K562 (cell line): ENCODE results near the gene GOLIM4. TPM values are rescaled to one million over a fixed set of nuclear protein-coding genes. Genes with fewer than 3 reads are reported as not detected.

Source experiments
- POLR2G ChIP-seq: fragments of 200-400 bp; formaldehyde crosslinking; IDR thresholded peaks from 2 replicates; pipeline ENCODE4 v1.6.1; 2017; ENCODE audit warnings: low read depth, mild to moderate bottlenecking, antibody characterized with exemption, low read length, moderate library complexity
- SMAD4 ChIP-seq: fragments of 250-450 bp; sonication (Bioruptor Pico); conservative IDR thresholded peaks from 2 replicates; pipeline ENCODE4 v1.8.0; 2021; ENCODE audit warnings: inconsistent platforms, mild to moderate bottlenecking, moderate library complexity
- SP1 ChIP-seq: sonication (generic); formaldehyde crosslinking; IDR thresholded peaks from 2 replicates; pipeline ENCODE4 v1.8.1; 2022; ENCODE audit warnings: mild to moderate bottlenecking, missing genetic modification reagents
- SREBF1 ChIP-seq: fragments of 150-350 bp; IDR thresholded peaks from 2 replicates; pipeline ENCODE4 v1.6.1; 2014; ENCODE audit warnings: antibody characterized with exemption, low read depth, low read length, borderline replicate concordance
- ZNF431 ChIP-seq: sonication (generic); formaldehyde crosslinking; IDR thresholded peaks from 2 replicates; pipeline ENCODE4 v1.8.0; 2022; ENCODE audit warnings: mild to moderate bottlenecking, missing genetic modification reagents
- ZNF668 ChIP-seq: fragments of 250-450 bp; sonication (Bioruptor Pico); IDR thresholded peaks from 2 replicates; pipeline ENCODE4 v1.8.0; 2022; ENCODE audit warnings: mild to moderate bottlenecking, inconsistent platforms
- polyA plus RNA-seq, 8 experiments: library from polyadenylated mRNA; depleted of rRNA in 4 of 8; stranded (reverse) in 5 of 8; unstranded in 3 of 8; fragments of >200 nt; fragmentation: Nextera tagmentation in 2 of 8; fragmentation: Illumina TruSeq in 1 of 8; extraction: Ambion mirVana in 2 of 8; extraction: Trizol in 1 of 8; gene quantifications; 2 replicates each; pipeline versions ENCODE4 v1.2.1 to v1.2.3, GENCODE V29; 2011 to 2014; ENCODE audit warnings: inconsistent platforms in 1 of 8, missing spikeins in 1 of 8
- total RNA-seq, 7 experiments: library from RNA; depleted of rRNA in 6 of 7; stranded (reverse); fragments of >200 nt in 6 of 7; fragmentation: Illumina TruSeq in 2 of 7; extraction: Trizol in 2 of 7; gene quantifications; 2 replicates each; pipeline versions ENCODE4 v1.2.1 to v1.2.3, GENCODE V29; 2011 to 2021; ENCODE audit warnings: low replicate concordance in 1 of 7
- TF ChIP-seq, protein P1 (sequence below): fragments of 250-450 bp; sonication (Bioruptor Pico); IDR thresholded peaks from 2 replicates; pipeline ENCODE4 v1.5.1; 2021; ENCODE audit warnings: mild to moderate bottlenecking
- TF ChIP-seq, protein P2 (sequence below): fragments of 250-450 bp; sonication (Bioruptor Pico); IDR thresholded peaks from 2 replicates; pipeline ENCODE4 v1.8.0; 2021; ENCODE audit warnings: moderate library complexity, mild to moderate bottlenecking, inconsistent platforms
- TF ChIP-seq, protein P3 (sequence below): sonication (generic); formaldehyde crosslinking; IDR thresholded peaks from 2 replicates; pipeline ENCODE4 v1.8.1; 2023; ENCODE audit warnings: missing genetic modification reagents, mild to moderate bottlenecking, borderline replicate concordance
- TF ChIP-seq, protein P4 (sequence below): fragments of 450-650 bp; IDR thresholded peaks from 2 replicates; pipeline ENCODE4 v1.6.1; 2016; ENCODE audit warnings: low read depth

The GOLIM4 gene
- total and polyA plus RNA-seq, 9 of the 15 experiments (the other 6 are each of a cell fraction or from before 2014, with no cell fraction given): 9.3 to 39.4 (median 31.0) TPM

DNA sequence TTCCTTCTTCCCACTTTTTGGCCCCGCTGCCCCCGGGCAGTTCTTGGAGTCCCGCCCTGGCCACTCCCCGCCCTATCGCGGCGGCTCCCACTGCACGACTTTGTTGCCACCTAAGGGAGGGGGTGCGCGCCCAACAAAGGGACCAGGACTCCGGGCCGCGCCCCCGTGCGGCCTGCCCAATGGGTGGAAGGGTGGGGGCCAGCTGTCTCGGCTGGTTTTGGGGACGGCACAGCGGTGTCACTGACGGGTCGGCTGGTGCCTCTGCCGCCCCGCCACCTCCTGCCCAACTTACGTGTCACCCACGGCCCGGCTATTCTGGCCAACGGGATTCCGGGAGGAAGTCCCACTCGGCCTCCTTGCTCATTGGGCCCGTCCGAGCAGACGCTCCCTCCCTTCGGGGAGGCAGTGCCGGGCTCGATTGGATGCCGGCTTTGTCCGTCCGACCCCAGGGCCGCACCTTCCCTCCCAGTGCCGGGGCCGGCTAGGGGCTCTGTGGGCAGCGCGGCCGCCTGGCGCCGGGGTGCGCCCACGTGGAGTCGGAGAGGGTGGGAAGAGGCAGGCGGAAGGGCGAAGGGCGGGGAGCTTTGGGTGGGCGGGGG lies at the start of gene GOLIM4 (continued):
- TF ChIP-seq, protein P1, sequence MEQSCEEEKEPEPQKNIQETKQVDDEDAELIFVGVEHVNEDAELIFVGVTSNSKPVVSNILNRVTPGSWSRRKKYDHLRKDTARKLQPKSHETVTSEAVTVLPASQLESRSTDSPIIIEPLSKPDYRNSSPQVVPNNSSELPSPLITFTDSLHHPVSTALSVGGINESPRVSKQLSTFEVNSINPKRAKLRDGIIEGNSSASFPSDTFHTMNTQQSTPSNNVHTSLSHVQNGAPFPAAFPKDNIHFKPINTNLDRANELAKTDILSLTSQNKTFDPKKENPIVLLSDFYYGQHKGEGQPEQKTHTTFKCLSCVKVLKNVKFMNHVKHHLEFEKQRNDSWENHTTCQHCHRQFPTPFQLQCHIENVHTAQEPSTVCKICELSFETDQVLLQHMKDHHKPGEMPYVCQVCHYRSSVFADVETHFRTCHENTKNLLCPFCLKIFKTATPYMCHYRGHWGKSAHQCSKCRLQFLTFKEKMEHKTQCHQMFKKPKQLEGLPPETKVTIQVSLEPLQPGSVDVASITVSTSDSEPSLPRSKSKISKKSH (CRISPR knock-in tag): no peak
- TF ChIP-seq ZNF431 (CRISPR knock-in tag) (no peak; the same call in 1 of the 2 replicates), POLR2G (peak; percentile 91), SP1 (peak; percentile 58; the same call in 1 of the 2 replicates), SREBF1 (no peak), SMAD4 (0 out of 2 replicates have a peak, but pooled peaks have one; percentile 20), ZNF668 (CRISPR knock-in tag) (no peak)
- TF ChIP-seq, protein P2, sequence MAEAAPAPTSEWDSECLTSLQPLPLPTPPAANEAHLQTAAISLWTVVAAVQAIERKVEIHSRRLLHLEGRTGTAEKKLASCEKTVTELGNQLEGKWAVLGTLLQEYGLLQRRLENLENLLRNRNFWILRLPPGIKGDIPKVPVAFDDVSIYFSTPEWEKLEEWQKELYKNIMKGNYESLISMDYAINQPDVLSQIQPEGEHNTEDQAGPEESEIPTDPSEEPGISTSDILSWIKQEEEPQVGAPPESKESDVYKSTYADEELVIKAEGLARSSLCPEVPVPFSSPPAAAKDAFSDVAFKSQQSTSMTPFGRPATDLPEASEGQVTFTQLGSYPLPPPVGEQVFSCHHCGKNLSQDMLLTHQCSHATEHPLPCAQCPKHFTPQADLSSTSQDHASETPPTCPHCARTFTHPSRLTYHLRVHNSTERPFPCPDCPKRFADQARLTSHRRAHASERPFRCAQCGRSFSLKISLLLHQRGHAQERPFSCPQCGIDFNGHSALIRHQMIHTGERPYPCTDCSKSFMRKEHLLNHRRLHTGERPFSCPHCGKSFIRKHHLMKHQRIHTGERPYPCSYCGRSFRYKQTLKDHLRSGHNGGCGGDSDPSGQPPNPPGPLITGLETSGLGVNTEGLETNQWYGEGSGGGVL (CRISPR knock-in tag): no peak
- TF ChIP-seq, protein P3, sequence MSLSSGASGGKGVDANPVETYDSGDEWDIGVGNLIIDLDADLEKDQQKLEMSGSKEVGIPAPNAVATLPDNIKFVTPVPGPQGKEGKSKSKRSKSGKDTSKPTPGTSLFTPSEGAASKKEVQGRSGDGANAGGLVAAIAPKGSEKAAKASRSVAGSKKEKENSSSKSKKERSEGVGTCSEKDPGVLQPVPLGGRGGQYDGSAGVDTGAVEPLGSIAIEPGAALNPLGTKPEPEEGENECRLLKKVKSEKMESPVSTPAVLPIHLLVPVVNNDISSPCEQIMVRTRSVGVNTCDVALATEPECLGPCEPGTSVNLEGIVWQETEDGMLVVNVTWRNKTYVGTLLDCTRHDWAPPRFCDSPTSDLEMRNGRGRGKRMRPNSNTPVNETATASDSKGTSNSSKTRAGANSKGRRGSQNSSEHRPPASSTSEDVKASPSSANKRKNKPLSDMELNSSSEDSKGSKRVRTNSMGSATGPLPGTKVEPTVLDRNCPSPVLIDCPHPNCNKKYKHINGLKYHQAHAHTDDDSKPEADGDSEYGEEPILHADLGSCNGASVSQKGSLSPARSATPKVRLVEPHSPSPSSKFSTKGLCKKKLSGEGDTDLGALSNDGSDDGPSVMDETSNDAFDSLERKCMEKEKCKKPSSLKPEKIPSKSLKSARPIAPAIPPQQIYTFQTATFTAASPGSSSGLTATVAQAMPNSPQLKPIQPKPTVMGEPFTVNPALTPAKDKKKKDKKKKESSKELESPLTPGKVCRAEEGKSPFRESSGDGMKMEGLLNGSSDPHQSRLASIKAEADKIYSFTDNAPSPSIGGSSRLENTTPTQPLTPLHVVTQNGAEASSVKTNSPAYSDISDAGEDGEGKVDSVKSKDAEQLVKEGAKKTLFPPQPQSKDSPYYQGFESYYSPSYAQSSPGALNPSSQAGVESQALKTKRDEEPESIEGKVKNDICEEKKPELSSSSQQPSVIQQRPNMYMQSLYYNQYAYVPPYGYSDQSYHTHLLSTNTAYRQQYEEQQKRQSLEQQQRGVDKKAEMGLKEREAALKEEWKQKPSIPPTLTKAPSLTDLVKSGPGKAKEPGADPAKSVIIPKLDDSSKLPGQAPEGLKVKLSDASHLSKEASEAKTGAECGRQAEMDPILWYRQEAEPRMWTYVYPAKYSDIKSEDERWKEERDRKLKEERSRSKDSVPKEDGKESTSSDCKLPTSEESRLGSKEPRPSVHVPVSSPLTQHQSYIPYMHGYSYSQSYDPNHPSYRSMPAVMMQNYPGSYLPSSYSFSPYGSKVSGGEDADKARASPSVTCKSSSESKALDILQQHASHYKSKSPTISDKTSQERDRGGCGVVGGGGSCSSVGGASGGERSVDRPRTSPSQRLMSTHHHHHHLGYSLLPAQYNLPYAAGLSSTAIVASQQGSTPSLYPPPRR (CRISPR knock-in tag): no peak
- TF ChIP-seq, protein P4, sequence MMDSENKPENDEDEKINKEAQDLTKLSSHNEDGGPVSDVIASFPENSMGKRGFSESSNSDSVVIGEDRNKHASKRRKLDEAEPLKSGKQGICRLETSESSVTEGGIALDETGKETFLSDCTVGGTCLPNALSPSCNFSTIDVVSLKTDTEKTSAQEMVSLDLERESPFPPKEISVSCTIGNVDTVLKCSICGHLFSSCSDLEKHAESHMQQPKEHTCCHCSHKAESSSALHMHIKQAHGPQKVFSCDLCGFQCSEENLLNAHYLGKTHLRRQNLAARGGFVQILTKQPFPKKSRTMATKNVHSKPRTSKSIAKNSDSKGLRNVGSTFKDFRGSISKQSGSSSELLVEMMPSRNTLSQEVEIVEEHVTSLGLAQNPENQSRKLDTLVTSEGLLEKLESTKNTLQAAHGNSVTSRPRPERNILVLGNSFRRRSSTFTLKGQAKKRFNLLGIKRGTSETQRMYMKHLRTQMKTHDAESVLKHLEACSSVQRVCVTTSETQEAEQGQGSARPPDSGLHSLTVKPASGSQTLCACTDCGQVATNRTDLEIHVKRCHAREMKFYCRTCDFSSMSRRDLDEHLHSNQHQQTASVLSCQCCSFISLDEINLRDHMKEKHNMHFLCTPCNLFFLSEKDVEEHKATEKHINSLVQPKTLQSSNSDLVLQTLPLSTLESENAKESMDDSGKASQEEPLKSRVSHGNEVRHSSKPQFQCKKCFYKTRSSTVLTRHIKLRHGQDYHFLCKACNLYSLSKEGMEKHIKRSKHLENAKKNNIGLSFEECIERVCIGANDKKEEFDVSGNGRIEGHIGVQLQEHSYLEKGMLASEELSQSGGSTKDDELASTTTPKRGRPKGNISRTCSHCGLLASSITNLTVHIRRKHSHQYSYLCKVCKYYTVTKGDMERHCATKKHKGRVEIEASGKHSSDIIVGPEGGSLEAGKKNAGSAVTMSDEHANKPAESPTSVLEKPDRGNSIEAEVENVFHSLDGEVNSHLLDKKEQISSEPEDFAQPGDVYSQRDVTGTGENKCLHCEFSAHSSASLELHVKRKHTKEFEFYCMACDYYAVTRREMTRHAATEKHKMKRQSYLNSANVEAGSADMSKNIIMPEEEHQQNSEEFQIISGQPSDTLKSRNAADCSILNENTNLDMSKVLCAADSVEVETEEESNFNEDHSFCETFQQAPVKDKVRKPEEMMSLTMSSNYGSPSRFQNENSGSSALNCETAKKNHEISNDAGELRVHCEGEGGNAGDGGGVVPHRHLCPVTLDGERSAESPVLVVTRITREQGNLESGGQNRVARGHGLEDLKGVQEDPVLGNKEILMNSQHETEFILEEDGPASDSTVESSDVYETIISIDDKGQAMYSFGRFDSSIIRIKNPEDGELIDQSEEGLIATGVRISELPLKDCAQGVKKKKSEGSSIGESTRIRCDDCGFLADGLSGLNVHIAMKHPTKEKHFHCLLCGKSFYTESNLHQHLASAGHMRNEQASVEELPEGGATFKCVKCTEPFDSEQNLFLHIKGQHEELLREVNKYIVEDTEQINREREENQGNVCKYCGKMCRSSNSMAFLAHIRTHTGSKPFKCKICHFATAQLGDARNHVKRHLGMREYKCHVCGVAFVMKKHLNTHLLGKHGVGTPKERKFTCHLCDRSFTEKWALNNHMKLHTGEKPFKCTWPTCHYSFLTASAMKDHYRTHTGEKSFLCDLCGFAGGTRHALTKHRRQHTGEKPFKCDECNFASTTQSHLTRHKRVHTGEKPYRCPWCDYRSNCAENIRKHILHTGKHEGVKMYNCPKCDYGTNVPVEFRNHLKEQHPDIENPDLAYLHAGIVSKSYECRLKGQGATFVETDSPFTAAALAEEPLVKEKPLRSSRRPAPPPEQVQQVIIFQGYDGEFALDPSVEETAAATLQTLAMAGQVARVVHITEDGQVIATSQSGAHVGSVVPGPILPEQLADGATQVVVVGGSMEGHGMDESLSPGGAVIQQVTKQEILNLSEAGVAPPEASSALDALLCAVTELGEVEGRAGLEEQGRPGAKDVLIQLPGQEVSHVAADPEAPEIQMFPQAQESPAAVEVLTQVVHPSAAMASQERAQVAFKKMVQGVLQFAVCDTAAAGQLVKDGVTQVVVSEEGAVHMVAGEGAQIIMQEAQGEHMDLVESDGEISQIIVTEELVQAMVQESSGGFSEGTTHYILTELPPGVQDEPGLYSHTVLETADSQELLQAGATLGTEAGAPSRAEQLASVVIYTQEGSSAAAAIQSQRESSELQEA: no peak
